GM06990 (cell line): Measurements from ENCODE around the gene RGS19.

ENCODE experiments used
- DNase-seq: peaks from one replicate; pipeline ENCODE4 v3.0.0-alpha.2; 2011; ENCODE audit not compliant: insufficient read length; ENCODE audit errors: extremely low read depth
- H3K27me3 ChIP-seq: replicated peaks from 2 replicates; pipeline ENCODE4 v1.6.0; 2011; ENCODE audit warnings: low read length; ENCODE audit not compliant: control insufficient read depth, insufficient read depth
- H3K36me3 ChIP-seq: 2 replicates; pipeline ENCODE4 v1.5.1; 2011; ENCODE audit warnings: low read length; ENCODE audit not compliant: control insufficient read depth, insufficient read depth
- H3K4me3 ChIP-seq: replicated peaks from 2 replicates; pipeline ENCODE4 v1.5.1; 2011; ENCODE audit warnings: low read depth, mild to moderate bottlenecking, control low read depth, low read length
- TF ChIP-seq, protein P1 (sequence below): IDR thresholded peaks from 2 replicates; pipeline ENCODE4 v1.5.1; 2011; ENCODE audit warnings: low read length, control low read depth, mild to moderate bottlenecking, inconsistent platforms; ENCODE audit not compliant: insufficient read depth, poor library complexity, severe bottlenecking

The RGS19 gene

GRCh38 chr20:64116541-64117431 is 37.5 kb upstream of the RGS19 start:
- DNase-seq, result no peak
- no peak overlapping the region for H3K4me3 ChIP-seq
- no peaks in the 10 kb centered on the region; the same call in 1 of the 2 replicates for H3K27me3 ChIP-seq
- TF ChIP-seq, protein P1, sequence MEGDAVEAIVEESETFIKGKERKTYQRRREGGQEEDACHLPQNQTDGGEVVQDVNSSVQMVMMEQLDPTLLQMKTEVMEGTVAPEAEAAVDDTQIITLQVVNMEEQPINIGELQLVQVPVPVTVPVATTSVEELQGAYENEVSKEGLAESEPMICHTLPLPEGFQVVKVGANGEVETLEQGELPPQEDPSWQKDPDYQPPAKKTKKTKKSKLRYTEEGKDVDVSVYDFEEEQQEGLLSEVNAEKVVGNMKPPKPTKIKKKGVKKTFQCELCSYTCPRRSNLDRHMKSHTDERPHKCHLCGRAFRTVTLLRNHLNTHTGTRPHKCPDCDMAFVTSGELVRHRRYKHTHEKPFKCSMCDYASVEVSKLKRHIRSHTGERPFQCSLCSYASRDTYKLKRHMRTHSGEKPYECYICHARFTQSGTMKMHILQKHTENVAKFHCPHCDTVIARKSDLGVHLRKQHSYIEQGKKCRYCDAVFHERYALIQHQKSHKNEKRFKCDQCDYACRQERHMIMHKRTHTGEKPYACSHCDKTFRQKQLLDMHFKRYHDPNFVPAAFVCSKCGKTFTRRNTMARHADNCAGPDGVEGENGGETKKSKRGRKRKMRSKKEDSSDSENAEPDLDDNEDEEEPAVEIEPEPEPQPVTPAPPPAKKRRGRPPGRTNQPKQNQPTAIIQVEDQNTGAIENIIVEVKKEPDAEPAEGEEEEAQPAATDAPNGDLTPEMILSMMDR, result no peak
- no peaks in the 10 kb centered on the region for H3K36me3 ChIP-seq

DNA sequence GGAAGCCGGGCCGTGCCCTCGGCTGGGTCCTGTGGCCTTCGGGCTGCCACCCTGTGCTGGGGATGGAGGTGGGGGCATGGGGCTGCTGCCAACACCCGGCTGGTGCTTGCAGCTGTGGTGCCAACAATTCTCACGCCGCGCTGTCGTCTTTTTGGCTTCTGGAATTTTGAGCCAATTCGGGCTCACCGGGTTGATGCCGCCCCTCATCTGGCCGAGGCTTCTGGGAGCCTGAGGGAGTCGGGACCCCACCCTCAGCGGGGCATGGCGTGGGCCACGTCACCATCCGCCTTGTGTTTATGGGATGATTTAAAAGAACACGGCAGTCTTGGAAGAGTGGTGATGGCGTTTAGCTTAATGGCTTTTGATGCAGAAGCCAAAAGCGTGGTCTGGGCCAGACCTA is 36.7 kb upstream of the RGS19 start:
- Histone ChIP-seq H3K4me3 (no peak overlapping the region), H3K36me3 (no peaks in the 10 kb centered on the region), H3K27me3 (no peaks in the 10 kb centered on the region; the same call in 1 of the 2 replicates)
- no peak for DNase-seq
- TF ChIP-seq, protein P1, result no peak

- Histone ChIP-seq H3K36me3 (no peaks in the 10 kb centered on the region), H3K4me3 (no peak overlapping the region), H3K27me3 (no peaks in the 10 kb centered on the region; the same call in 1 of the 2 replicates)
- no peak for DNase-seq
- TF ChIP-seq, protein P1, result no peak
Observed at GRCh38 chr20:64115171-64115911, 36.0 kb upstream of the RGS19 start.

GRCh38 chr20:64114356-64114971 is 35.1 kb upstream of the RGS19 start:
- H3K27me3 ChIP-seq, result no peaks in the 10 kb centered on the region; the same call in 1 of the 2 replicates
- H3K4me3 ChIP-seq, result no peak overlapping the region
- H3K36me3 ChIP-seq, result no peaks in the 10 kb centered on the region
- TF ChIP-seq, protein P1, result no peak
- DNase-seq, result no peak

GRCh38 chr20:64113796-64114355 is 34.6 kb upstream of the RGS19 start:
- Histone ChIP-seq H3K27me3 (no peaks in the 10 kb centered on the region; the same call in 1 of the 2 replicates), H3K4me3 (no peak overlapping the region), H3K36me3 (no peaks in the 10 kb centered on the region)
- TF ChIP-seq, protein P1, result no peak
- no peak for DNase-seq
